ENCODE measurements around the gene KANK4. TPM values are rescaled to one million over a fixed set of nuclear protein-coding genes. Genes with fewer than 3 reads are reported as not detected.

The KANK4 gene
- polyA plus RNA-seq, 1 experiment, result not detected

- Histone ChIP-seq H3K4me3 (ENCODE audit: low read depth, low read length) (no peak overlapping the region), H3K27ac (ENCODE audit: low read depth, low read length) (no peak overlapping the region), H3K27me3 (ENCODE audit: control insufficient read depth, insufficient read depth, low read length) (no peaks in the 10 kb centered on the region), H3K9me3 (ENCODE audit: control insufficient read depth, insufficient read depth, low read length) (no peaks in the 10 kb centered on the region)
- DNase-seq (ENCODE audit: low read depth, low spot score), result no peak
- POLR2A ChIA-PET, result no interaction called here
- no peak for TF ChIP-seq CTCF (IDR thresholded peaks at IDR 0.05; ENCODE audit: low read depth, low read length)
- CTCF ChIA-PET, result interaction anchor here (0.5 kb wide), 1 partner anchor 31 kb away, joined by 3 read pairs; no protein-coding TSS in a partner anchor
Measured at GRCh38 chr1:62337706-62338631, 18.7 kb upstream of the KANK4 start.

- ChIA-PET CTCF (interaction anchor here (0.5 kb wide), 1 partner anchor 30 kb away, joined by 3 read pairs; no protein-coding TSS in a partner anchor), POLR2A (no interaction called here)
- Histone ChIP-seq H3K27me3 (ENCODE audit: control insufficient read depth, insufficient read depth, low read length) (no peaks in the 10 kb centered on the region), H3K9me3 (ENCODE audit: control insufficient read depth, insufficient read depth, low read length) (no peaks in the 10 kb centered on the region), H3K27ac (ENCODE audit: low read depth, low read length) (no peak overlapping the region), H3K4me3 (ENCODE audit: low read depth, low read length) (no peak overlapping the region)
- no peak for TF ChIP-seq CTCF (IDR thresholded peaks at IDR 0.05; ENCODE audit: low read depth, low read length)
- no peak for DNase-seq (ENCODE audit: low read depth, low spot score)
Measured at GRCh38 chr1:62336995-62337705, 17.9 kb upstream of the KANK4 start.

- CTCF ChIA-PET, result no interaction called here
- POLR2A ChIA-PET, result no interaction called here
- no peak for TF ChIP-seq CTCF (IDR thresholded peaks at IDR 0.05; ENCODE audit: low read depth, low read length)
- DNase-seq (ENCODE audit: low read depth, low spot score), result no peak
- Histone ChIP-seq H3K4me3 (ENCODE audit: low read depth, low read length) (no peak overlapping the region), H3K9me3 (ENCODE audit: control insufficient read depth, insufficient read depth, low read length) (no peaks in the 10 kb centered on the region), H3K27me3 (ENCODE audit: control insufficient read depth, insufficient read depth, low read length) (no peaks in the 10 kb centered on the region), H3K27ac (ENCODE audit: low read depth, low read length) (no peak overlapping the region)
Measured at GRCh38 chr1:62336638-62336994, 17.4 kb upstream of the KANK4 start.

GRCh38 chr1:62335656-62336055, 16.4 kb upstream of the KANK4 start:
- no peaks in the 10 kb centered on the region for H3K9me3 ChIP-seq (ENCODE audit: control insufficient read depth, insufficient read depth, low read length)
- no peak for DNase-seq (ENCODE audit: low read depth, low spot score)
- CTCF ChIA-PET, result no interaction called here
- H3K4me3 ChIP-seq (ENCODE audit: low read depth, low read length), result no peak overlapping the region
- POLR2A ChIA-PET, result no interaction called here
- no peak overlapping the region for H3K27ac ChIP-seq (ENCODE audit: low read depth, low read length)
- no peaks in the 10 kb centered on the region for H3K27me3 ChIP-seq (ENCODE audit: control insufficient read depth, insufficient read depth, low read length)
- no peak for TF ChIP-seq CTCF (IDR thresholded peaks at IDR 0.05; ENCODE audit: low read depth, low read length)

GRCh38 chr1:62334434-62334985, 15.3 kb upstream of the KANK4 start:
- no peaks in the 10 kb centered on the region for H3K27me3 ChIP-seq (ENCODE audit: control insufficient read depth, insufficient read depth, low read length)
- TF ChIP-seq CTCF (IDR thresholded peaks at IDR 0.05; ENCODE audit: low read depth, low read length), result no peak
- DNase-seq (ENCODE audit: low read depth, low spot score), result no peak
- ChIA-PET POLR2A (no interaction called here), CTCF (no interaction called here)
- H3K4me3 ChIP-seq (ENCODE audit: low read depth, low read length), result no peak overlapping the region
- no peak overlapping the region for H3K27ac ChIP-seq (ENCODE audit: low read depth, low read length)
- H3K9me3 ChIP-seq (ENCODE audit: control insufficient read depth, insufficient read depth, low read length), result no peaks in the 10 kb centered on the region
